LNCaP clone FGC (cell line): ENCODE results near the gene BHLHE23.

Source experiments
- DNase-seq: peaks from one replicate; pipeline ENCODE4 v3.0.0-alpha.2; 2011; ENCODE audit warnings: low read depth
- H3K4me3 ChIP-seq: 2 replicates; pipeline ENCODE4 v1.5.1; 2011; ENCODE audit warnings: mild to moderate bottlenecking, low read depth, low read length, control low read depth
- CTCF ChIP-seq: IDR thresholded peaks from 2 replicates; pipeline ENCODE4 v1.5.1; 2012; ENCODE audit warnings: mild to moderate bottlenecking; ENCODE audit not compliant: control insufficient read depth, insufficient read depth; ENCODE audit errors: extremely low read depth

Gene BHLHE23

GRCh38 chr20:62971950-62972844, 34.6 kb downstream of the BHLHE23 start:
- TF ChIP-seq CTCF = peak; percentile 97
- DNase-seq = peak; percentile 28
- no peak overlapping the region for H3K4me3 ChIP-seq

GRCh38 chr20:62971211-62971949, 35.4 kb downstream of the BHLHE23 start:
- H3K4me3 ChIP-seq = no peak overlapping the region

GRCh38 chr20:62970307-62971210, 36.2 kb downstream of the BHLHE23 start:
- no peak for TF ChIP-seq CTCF
- H3K4me3 ChIP-seq = no peak overlapping the region
- DNase-seq = no peak

More at GRCh38 chr20:62971211-62971949, 35.4 kb downstream of the BHLHE23 start:
- DNase-seq = no peak
- no peak for TF ChIP-seq CTCF

- TF ChIP-seq CTCF = no peak
- no peak overlapping the region for H3K4me3 ChIP-seq
These were observed 36.8 kb downstream of the BHLHE23 start for GRCh38 chr20:62969939-62970306.

GRCh38 chr20:62969179-62969760, 37.5 kb downstream of the BHLHE23 start:
- no peak for TF ChIP-seq CTCF
- H3K4me3 ChIP-seq = no peak overlapping the region
- DNase-seq = no peak

More at GRCh38 chr20:62969939-62970306, 36.8 kb downstream of the BHLHE23 start:
- DNase-seq = no peak
